Fibroblast of lung (primary cell): ENCODE measurements around the gene RNASE13.

Source experiments
- EZH2 ChIP-seq: IDR thresholded peaks from 2 replicates; pipeline ENCODE4 v1.5.1; 2012; ENCODE audit warnings: low read length, control low read depth, mild to moderate bottlenecking; ENCODE audit errors: missing control alignments
- TF ChIP-seq, protein P1 (sequence below), 2 donors: IDR thresholded peaks in 1 of 2; conservative IDR thresholded peaks in 1 of 2; 1 replicate in 1 of 2; 2 replicates in 1 of 2; pipeline ENCODE4 v1.5.1; 2011 to 2012; ENCODE audit warnings: low read length in 2 of 2, control low read depth in 1 of 2, inconsistent platforms in 1 of 2, low read depth in 1 of 2, mild to moderate bottlenecking in 1 of 2

DNA sequence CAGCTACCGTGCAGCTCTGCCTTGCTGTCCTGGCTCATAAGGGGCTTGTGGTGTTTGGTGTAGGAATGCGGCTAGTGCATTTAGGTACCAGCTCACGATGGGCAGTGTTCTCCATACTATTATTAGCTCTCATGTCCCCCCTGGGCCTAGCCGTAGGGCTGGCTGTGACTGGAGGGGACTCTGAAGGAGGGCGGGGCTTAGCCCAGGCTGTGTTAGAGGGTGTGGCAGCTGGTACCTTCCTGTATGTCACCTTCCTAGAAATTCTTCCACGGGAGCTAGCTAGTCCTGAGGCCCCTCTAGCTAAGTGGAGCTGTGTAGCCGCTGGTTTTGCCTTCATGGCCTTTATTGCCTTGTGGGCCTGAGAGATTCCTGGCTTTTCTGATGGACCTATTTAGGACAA is 33.4 kb downstream of the RNASE13 start:
- TF ChIP-seq, protein P1, sequence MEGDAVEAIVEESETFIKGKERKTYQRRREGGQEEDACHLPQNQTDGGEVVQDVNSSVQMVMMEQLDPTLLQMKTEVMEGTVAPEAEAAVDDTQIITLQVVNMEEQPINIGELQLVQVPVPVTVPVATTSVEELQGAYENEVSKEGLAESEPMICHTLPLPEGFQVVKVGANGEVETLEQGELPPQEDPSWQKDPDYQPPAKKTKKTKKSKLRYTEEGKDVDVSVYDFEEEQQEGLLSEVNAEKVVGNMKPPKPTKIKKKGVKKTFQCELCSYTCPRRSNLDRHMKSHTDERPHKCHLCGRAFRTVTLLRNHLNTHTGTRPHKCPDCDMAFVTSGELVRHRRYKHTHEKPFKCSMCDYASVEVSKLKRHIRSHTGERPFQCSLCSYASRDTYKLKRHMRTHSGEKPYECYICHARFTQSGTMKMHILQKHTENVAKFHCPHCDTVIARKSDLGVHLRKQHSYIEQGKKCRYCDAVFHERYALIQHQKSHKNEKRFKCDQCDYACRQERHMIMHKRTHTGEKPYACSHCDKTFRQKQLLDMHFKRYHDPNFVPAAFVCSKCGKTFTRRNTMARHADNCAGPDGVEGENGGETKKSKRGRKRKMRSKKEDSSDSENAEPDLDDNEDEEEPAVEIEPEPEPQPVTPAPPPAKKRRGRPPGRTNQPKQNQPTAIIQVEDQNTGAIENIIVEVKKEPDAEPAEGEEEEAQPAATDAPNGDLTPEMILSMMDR (conservative IDR thresholded peaks at IDR 0.05 in 1 of 2, IDR thresholded peaks at IDR 0.05 in 1 of 2; ENCODE audit: low read depth in 1 of 2, low read length in 2 of 2) = no peak
- no peak for TF ChIP-seq EZH2
